ENCODE data around the gene NMT2. TPM values are rescaled to one million over a fixed set of nuclear protein-coding genes. Genes with fewer than 3 reads are reported as not detected.

The NMT2 gene
- total RNA-seq, 1 donor from 2014 or later, result 62.0 TPM

GRCh38 chr10:15182540-15183207, 14.2 kb upstream of the NMT2 start:
- no peak for FAIRE-seq
- DNase-seq (ENCODE audit: low spot score in 2 of 2), result no peak

- DNase-seq (ENCODE audit: low spot score in 2 of 2) (no peak), FAIRE-seq (no peak)
These were observed 13.2 kb upstream of the NMT2 start for GRCh38 chr10:15181576-15182156.

GRCh38 chr10:15180736-15181135, 12.2 kb upstream of the NMT2 start:
- DNase-seq (ENCODE audit: low spot score in 2 of 2), result no peak
- FAIRE-seq, result no peak

DNA sequence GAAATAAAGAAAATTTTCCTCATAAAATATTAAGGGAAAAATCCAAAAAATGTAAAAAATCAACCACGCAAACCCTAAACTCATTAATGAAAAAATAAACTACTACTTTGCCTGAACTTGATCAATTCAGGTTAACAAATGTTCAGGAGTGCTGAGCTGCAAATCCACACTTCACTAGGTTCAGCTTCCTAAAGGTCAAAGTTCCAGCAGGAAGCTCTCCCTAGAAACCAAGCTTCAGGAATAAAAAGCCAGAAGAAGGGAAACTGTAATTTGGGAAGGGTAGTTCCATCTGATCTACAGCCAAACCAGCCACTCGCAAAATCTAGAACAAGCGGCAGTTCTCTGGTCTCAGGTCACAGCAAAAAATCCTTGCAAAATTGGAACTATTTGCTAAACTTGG, 7.8 kb upstream of the NMT2 start:
- FAIRE-seq (no peak), DNase-seq (ENCODE audit: low spot score in 2 of 2) (no peak)

DNA sequence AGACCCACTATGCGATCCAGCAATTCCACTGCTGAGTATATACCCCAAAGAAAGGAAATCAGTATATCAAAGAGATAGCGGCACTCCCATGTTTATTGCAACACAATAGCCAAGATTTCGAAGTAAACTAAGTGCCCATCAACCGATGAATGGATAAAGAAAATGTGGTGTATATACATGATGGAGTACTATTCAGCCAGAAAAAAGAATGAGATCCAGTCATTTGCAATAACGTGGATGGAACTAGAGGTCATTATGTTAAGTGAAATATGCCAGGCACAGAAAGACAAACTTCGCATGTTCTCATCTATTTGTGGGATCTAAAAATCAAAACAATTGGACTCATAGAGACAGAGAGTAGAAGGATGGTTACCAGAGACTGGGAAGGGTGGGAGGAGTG, 7.1 kb upstream of the NMT2 start:
- DNase-seq (ENCODE audit: low spot score in 2 of 2), result no peak
- no peak for FAIRE-seq

GRCh38 chr10:15172306-15172840, 3.9 kb upstream of the NMT2 start:
- DNase-seq (ENCODE audit: low spot score in 2 of 2) (no peak), FAIRE-seq (no peak)

GRCh38 chr10:15169555-15170401, 1.3 kb upstream of the NMT2 start:
- FAIRE-seq (no peak), DNase-seq (ENCODE audit: low spot score in 2 of 2) (no peak)

DNA sequence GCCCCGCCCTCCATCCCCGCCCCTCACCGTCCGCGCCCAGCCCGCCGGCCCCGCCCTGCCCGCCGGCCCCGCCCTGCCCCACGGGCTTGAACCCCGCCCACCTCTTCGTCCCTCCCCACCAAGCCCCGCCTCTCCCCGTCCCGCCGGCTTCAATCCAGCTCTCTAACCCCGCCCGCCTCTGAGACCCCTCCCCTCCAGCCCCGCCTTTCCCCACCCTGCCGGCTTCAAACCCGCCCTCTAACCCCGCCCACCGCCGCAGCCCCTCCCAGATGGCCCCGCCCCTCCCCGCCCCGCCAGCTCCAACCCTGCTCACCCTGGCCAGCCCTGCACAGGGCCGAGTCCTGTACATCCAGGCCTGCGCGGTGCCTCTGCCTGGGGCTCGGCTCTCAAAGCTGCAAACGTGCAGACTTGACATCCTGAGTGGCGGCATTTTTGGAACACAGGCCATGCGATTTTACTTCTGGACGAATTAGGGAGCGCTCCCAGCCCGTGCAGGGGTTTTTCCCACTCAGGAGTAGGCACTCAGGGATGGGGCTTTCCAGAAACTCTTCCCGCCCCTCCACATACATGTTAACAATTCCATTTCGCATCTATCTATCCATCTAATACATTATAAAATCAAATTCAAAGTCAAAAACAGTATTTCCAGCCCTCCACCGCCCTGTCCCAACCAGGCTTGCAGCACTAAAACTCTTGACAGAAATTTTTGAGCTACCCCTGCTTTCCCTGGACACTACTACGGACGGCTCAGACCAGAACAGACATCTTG, 477 bp upstream of the NMT2 start:
- DNase-seq (ENCODE audit: low spot score in 2 of 2) (peak; percentile 95 to 96), FAIRE-seq (no peak)

- FAIRE-seq, result no peak
- peak; percentile 28 to 46 for DNase-seq (ENCODE audit: low spot score in 2 of 2)
These were observed 842 bp downstream of the NMT2 start for GRCh38 chr10:15167411-15168290.

GRCh38 chr10:15166325-15166724, 2.2 kb downstream of the NMT2 start:
- DNase-seq (ENCODE audit: low spot score in 2 of 2) (no peak), FAIRE-seq (no peak)

DNA sequence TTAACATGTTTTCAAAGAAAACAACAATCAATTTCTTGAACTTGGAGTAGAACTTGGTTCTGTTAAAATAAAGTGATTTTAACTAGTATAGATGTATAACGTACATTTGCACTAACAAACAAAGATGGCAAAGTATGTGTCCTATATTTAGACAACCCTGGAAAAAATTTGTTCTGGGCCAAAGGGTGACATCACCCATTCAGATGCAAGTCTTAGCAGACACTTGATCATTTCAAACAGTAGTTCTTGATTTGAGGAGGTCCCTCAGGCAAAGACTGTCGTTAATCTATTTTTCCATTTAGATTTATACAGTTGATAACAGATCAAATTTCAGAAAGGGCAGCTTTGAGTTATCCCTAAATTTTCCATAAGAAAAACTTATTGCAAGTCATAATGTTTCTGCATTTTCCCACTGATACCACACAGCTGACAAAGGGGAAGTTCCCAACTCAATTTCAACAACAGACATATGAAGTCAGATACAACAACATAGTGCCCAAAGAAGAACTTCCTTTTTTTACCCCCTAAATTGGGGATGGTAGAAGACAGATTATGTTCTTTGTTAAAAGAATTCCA, 5.2 kb downstream of the NMT2 start:
- no peak for DNase-seq (ENCODE audit: low spot score in 2 of 2)
- no peak for FAIRE-seq

GRCh38 chr10:15158972-15159371, 9.5 kb downstream of the NMT2 start:
- DNase-seq (ENCODE audit: low spot score in 2 of 2) (no peak), FAIRE-seq (no peak)

DNA sequence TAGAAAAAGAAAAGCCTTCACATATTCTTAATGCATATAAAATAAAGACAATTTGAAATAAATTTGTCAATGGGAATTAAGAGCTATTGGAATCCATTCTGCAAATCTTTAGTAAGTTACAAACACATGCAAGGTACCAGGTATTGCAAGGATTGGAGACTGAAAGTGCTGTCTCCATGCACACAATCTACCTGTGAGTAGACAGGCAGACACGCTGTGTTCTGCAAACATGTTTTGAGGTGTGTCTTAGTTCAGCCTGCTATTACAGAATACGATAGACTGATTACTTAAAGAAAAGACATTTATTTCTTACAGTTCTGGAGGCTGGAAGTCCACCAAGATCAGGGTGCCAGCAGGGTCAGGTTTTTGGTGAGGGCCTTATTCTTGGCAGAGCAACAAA, 10.0 kb downstream of the NMT2 start:
- DNase-seq (ENCODE audit: low spot score in 2 of 2), result no peak
- FAIRE-seq, result no peak

GRCh38 chr10:15155978-15156656, 12.4 kb downstream of the NMT2 start:
- FAIRE-seq, result no peak
- no peak for DNase-seq (ENCODE audit: low spot score in 2 of 2)

GRCh38 chr10:15152556-15152955, 15.9 kb downstream of the NMT2 start:
- no peak for FAIRE-seq
- no peak for DNase-seq (ENCODE audit: low spot score in 2 of 2)

GRCh38 chr10:15150563-15150962, 17.9 kb downstream of the NMT2 start:
- DNase-seq (ENCODE audit: low spot score in 2 of 2) (no peak), FAIRE-seq (no peak)

GRCh38 chr10:15149042-15149771, 19.3 kb downstream of the NMT2 start:
- no peak for FAIRE-seq

More at GRCh38 chr10:15149042-15149771, 19.3 kb downstream of the NMT2 start:
- DNase-seq (ENCODE audit: low spot score in 2 of 2), result no peak

All from frontal cortex (tissue), 4 donors.